SK-N-SH (cell line): ENCODE data around the gene RASSF8.

Experiments
- EP300 ChIP-seq, 2 experiments: IDR thresholded peaks; 2 replicates each; pipeline versions ENCODE4 v1.4.0 to v1.6.1; 2012; ENCODE audit warnings: borderline replicate concordance in 1 of 2, low read depth in 1 of 2, low read length in 1 of 2
- EZH2phosphoT487 ChIP-seq: fragments of 200-600 bp; sonication (generic); IDR thresholded peaks from 2 replicates; pipeline ENCODE4 v1.6.1; 2017; ENCODE audit warnings: low read depth, mixed run types, mild to moderate bottlenecking, antibody characterized with exemption, moderate library complexity, borderline replicate concordance
- FOSL2 ChIP-seq: IDR thresholded peaks from 2 replicates; pipeline ENCODE4 v1.4.0; 2012; ENCODE audit warnings: low read depth, mild to moderate bottlenecking, moderate library complexity, borderline replicate concordance
- TF ChIP-seq, protein P1 (sequence below): fragments of 200-600 bp; sonication (generic); IDR thresholded peaks from 2 replicates; pipeline ENCODE4 v1.6.1; 2017; ENCODE audit warnings: antibody characterized with exemption, mild to moderate bottlenecking, moderate library complexity

DNA sequence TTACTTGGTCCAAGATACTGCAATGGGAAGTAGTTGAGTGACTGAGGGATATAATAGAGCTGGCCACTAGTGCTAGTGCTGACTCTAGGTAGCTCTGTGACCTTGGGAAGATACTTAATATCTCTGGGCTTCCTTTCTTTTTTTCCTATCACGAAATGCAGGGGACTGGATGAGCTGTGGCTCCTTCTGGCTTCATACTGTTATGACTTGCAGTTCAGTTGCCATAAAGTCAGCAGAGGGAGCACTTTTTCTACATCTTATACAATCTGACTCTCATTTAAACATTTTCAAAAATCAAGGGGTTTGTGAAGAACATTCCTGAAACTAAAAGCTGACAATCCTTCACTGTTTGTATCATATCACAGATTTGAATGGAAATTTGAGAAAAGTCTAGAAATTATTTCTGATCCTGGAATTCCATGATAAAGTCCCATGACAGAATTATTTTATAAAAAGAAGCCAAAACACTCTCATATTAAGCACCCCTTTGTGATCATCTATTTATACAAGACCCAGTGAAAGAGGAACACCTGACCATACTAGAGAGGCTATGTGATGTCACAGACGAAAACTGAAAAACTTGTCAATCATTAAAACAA lies 161.0 kb downstream of the RASSF8 start:
- TF ChIP-seq EZH2phosphoT487, result no peak
- TF ChIP-seq, protein P1, sequence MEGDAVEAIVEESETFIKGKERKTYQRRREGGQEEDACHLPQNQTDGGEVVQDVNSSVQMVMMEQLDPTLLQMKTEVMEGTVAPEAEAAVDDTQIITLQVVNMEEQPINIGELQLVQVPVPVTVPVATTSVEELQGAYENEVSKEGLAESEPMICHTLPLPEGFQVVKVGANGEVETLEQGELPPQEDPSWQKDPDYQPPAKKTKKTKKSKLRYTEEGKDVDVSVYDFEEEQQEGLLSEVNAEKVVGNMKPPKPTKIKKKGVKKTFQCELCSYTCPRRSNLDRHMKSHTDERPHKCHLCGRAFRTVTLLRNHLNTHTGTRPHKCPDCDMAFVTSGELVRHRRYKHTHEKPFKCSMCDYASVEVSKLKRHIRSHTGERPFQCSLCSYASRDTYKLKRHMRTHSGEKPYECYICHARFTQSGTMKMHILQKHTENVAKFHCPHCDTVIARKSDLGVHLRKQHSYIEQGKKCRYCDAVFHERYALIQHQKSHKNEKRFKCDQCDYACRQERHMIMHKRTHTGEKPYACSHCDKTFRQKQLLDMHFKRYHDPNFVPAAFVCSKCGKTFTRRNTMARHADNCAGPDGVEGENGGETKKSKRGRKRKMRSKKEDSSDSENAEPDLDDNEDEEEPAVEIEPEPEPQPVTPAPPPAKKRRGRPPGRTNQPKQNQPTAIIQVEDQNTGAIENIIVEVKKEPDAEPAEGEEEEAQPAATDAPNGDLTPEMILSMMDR, result peak; percentile 76
- TF ChIP-seq EP300 (IDR thresholded peaks at IDR 0.05; ENCODE audit: borderline replicate concordance in 1 of 2, low read depth in 1 of 2, low read length in 1 of 2), result no peak
- no peak for TF ChIP-seq FOSL2
